Measurements from ENCODE around the gene PANK1. TPM values are rescaled to one million over a fixed set of nuclear protein-coding genes. Genes with fewer than 3 reads are reported as not detected.

The PANK1 gene
- total RNA-seq (1 to 10 TPM; 3.7 to 4.9 TPM), polyA plus RNA-seq (0.16 TPM)

GRCh38 chr10:89644967-89645741 lies at the start of gene PANK1:
PANK1 (minus strand) TSS chr10:89645242; CDS start chr10:89644891, 351 bp downstream.
- Mint-ChIP-seq H3K27ac (peak within 1 kb of the TSS in 7 of 8 donors; percentile 28 to 90 (median 62)), H3K4me1 (peaks cover 8 to 9% (median 8%) of the 10 kb centered on the region in 3 donors), H3K27me3 (peaks cover 25 to 36% of the 10 kb centered on the region in 2 donors), H3K9me3 (no peaks in the 10 kb centered on the region), H3K36me3 (peaks cover 0 to 2% (median 0%) of the 10 kb centered on the region in 3 donors), H3K4me3 (peak within 1 kb of the TSS in 4 of 7 donors; percentile 80 to 96 (median 87))
- CTCF ChIA-PET = interaction anchor here (0.5 kb wide), 1 partner anchor 116 kb away, joined by 4 read pairs; no protein-coding TSS in a partner anchor
- Histone ChIP-seq H3K36me3 (ENCODE audit: insufficient read depth, low read length) (no peaks in the 10 kb centered on the region), H3K27ac (ENCODE audit: low read depth, low read length) (peak within 1 kb of the TSS; percentile 39), H3K9me3 (ENCODE audit: low read length) (no peaks in the 10 kb centered on the region), H3K4me3 (ENCODE audit: low read length) (peak within 1 kb of the TSS; percentile 64), H3K27me3 (ENCODE audit: insufficient read depth, low read length, poor library complexity, severe bottlenecking) (no peaks in the 10 kb centered on the region), H3K4me1 (ENCODE audit: insufficient read depth, low read length) (peaks cover 6% of the 10 kb centered on the region)
- DNase-seq = peak; percentile 53 to 75 (median 61)
- POLR2A ChIA-PET = interaction anchor here (0.7 kb wide), 1 partner anchor 344 kb away, joined by 3 read pairs; no protein-coding TSS in a partner anchor

- H3K4me3 ChIP-seq (ENCODE audit: low read length) = no peak overlapping the region
- no peak overlapping the region for H3K4me3 Mint-ChIP-seq
- POLR2A ChIA-PET = no interaction called here
- H3K36me3 ChIP-seq (ENCODE audit: insufficient read depth, low read length) = no peaks in the 10 kb centered on the region
- no peak overlapping the region for H3K27ac ChIP-seq (ENCODE audit: low read depth, low read length)
- H3K27ac Mint-ChIP-seq = no peak overlapping the region
- CTCF ChIA-PET = no interaction called here
- H3K4me1 ChIP-seq (ENCODE audit: insufficient read depth, low read length) = no peaks in the 10 kb centered on the region
- H3K9me3 Mint-ChIP-seq = no peaks in the 10 kb centered on the region
- no peaks in the 10 kb centered on the region for H3K27me3 ChIP-seq (ENCODE audit: insufficient read depth, low read length, poor library complexity, severe bottlenecking)
- H3K27me3 Mint-ChIP-seq = peaks cover 0 to 1% of the 10 kb centered on the region in 2 donors
- no peaks in the 10 kb centered on the region for H3K9me3 ChIP-seq (ENCODE audit: low read length)
- DNase-seq = no peak
- H3K4me1 Mint-ChIP-seq = no peaks in the 10 kb centered on the region
- no peaks in the 10 kb centered on the region for H3K36me3 Mint-ChIP-seq
These were observed 48.1 kb upstream of the PANK1 start for GRCh38 chr10:89693176-89693575.

- Histone ChIP-seq H3K27ac (ENCODE audit: low read depth, low read length) (no peak overlapping the region), H3K36me3 (ENCODE audit: insufficient read depth, low read length) (no peaks in the 10 kb centered on the region), H3K4me1 (ENCODE audit: insufficient read depth, low read length) (no peaks in the 10 kb centered on the region), H3K4me3 (ENCODE audit: low read length) (no peak overlapping the region), H3K9me3 (ENCODE audit: low read length) (no peaks in the 10 kb centered on the region), H3K27me3 (ENCODE audit: insufficient read depth, low read length, poor library complexity, severe bottlenecking) (no peaks in the 10 kb centered on the region)
- no peak for DNase-seq
- Mint-ChIP-seq H3K9me3 (no peaks in the 10 kb centered on the region), H3K4me3 (no peak overlapping the region), H3K4me1 (no peaks in the 10 kb centered on the region), H3K27ac (no peak overlapping the region), H3K27me3 (peaks cover 0 to 1% of the 10 kb centered on the region in 2 donors), H3K36me3 (no peaks in the 10 kb centered on the region)
- ChIA-PET CTCF (no interaction called here), POLR2A (no interaction called here)
These were observed 47.4 kb upstream of the PANK1 start for GRCh38 chr10:89692416-89692815.

- POLR2A ChIA-PET = no interaction called here
- no peak for DNase-seq
- CTCF ChIA-PET = no interaction called here
These were observed 45.0 kb upstream of the PANK1 start for GRCh38 chr10:89690027-89690426.

GRCh38 chr10:89685936-89686335 lies 40.9 kb upstream of the PANK1 start:
- Mint-ChIP-seq H3K27ac (peak overlapping the region in 1 of 8 donors; percentile 16), H3K4me1 (peaks cover 0 to 4% (median 2%) of the 10 kb centered on the region in 3 donors)
- DNase-seq = no peak

More at GRCh38 chr10:89690027-89690426, 45.0 kb upstream of the PANK1 start:
- peaks cover 0 to 3% (median 0%) of the 10 kb centered on the region in 3 donors for H3K36me3 Mint-ChIP-seq
- no peaks in the 10 kb centered on the region for H3K36me3 ChIP-seq (ENCODE audit: insufficient read depth, low read length)
- no peaks in the 10 kb centered on the region for H3K9me3 Mint-ChIP-seq
- H3K27ac ChIP-seq (ENCODE audit: low read depth, low read length) = no peak overlapping the region
- no peaks in the 10 kb centered on the region for H3K4me1 ChIP-seq (ENCODE audit: insufficient read depth, low read length)
- peaks cover 1 to 6% of the 10 kb centered on the region in 2 donors for H3K27me3 Mint-ChIP-seq
- H3K4me3 Mint-ChIP-seq = no peak overlapping the region
- no peaks in the 10 kb centered on the region for H3K9me3 ChIP-seq (ENCODE audit: low read length)
- no peak overlapping the region for H3K4me3 ChIP-seq (ENCODE audit: low read length)
- peaks cover 0 to 4% (median 2%) of the 10 kb centered on the region in 3 donors for H3K4me1 Mint-ChIP-seq
- H3K27me3 ChIP-seq (ENCODE audit: insufficient read depth, low read length, poor library complexity, severe bottlenecking) = no peaks in the 10 kb centered on the region
- H3K27ac Mint-ChIP-seq = no peak overlapping the region

GRCh38 chr10:89684604-89685003 lies 39.6 kb upstream of the PANK1 start:
- Mint-ChIP-seq H3K9me3 (peaks cover 0 to 2% (median 0%) of the 10 kb centered on the region in 5 donors), H3K27ac (no peak overlapping the region), H3K4me3 (no peak overlapping the region), H3K4me1 (peaks cover 0 to 4% (median 2%) of the 10 kb centered on the region in 3 donors), H3K27me3 (peaks cover 10 to 39% of the 10 kb centered on the region in 2 donors), H3K36me3 (peaks cover 0 to 3% (median 0%) of the 10 kb centered on the region in 3 donors)
- CTCF ChIA-PET = no interaction called here
- DNase-seq = no peak
- no peaks in the 10 kb centered on the region for H3K4me1 ChIP-seq (ENCODE audit: insufficient read depth, low read length)
- POLR2A ChIA-PET = no interaction called here
- H3K27ac ChIP-seq (ENCODE audit: low read depth, low read length) = no peak overlapping the region
- H3K4me3 ChIP-seq (ENCODE audit: low read length) = no peak overlapping the region
- H3K36me3 ChIP-seq (ENCODE audit: insufficient read depth, low read length) = no peaks in the 10 kb centered on the region
- H3K9me3 ChIP-seq (ENCODE audit: low read length) = no peaks in the 10 kb centered on the region
- no peaks in the 10 kb centered on the region for H3K27me3 ChIP-seq (ENCODE audit: insufficient read depth, low read length, poor library complexity, severe bottlenecking)

More at GRCh38 chr10:89685936-89686335, 40.9 kb upstream of the PANK1 start:
- H3K27me3 ChIP-seq (ENCODE audit: insufficient read depth, low read length, poor library complexity, severe bottlenecking) = no peaks in the 10 kb centered on the region
- no peaks in the 10 kb centered on the region for H3K36me3 ChIP-seq (ENCODE audit: insufficient read depth, low read length)
- Mint-ChIP-seq H3K4me3 (no peak overlapping the region), H3K27me3 (peaks cover 10 to 30% of the 10 kb centered on the region in 2 donors), H3K36me3 (peaks cover 0 to 3% (median 0%) of the 10 kb centered on the region in 3 donors), H3K9me3 (no peaks in the 10 kb centered on the region)
- no peaks in the 10 kb centered on the region for H3K4me1 ChIP-seq (ENCODE audit: insufficient read depth, low read length)
- POLR2A ChIA-PET = no interaction called here
- no peak overlapping the region for H3K27ac ChIP-seq (ENCODE audit: low read depth, low read length)
- H3K9me3 ChIP-seq (ENCODE audit: low read length) = no peaks in the 10 kb centered on the region
- CTCF ChIA-PET = no interaction called here
- no peak overlapping the region for H3K4me3 ChIP-seq (ENCODE audit: low read length)

GRCh38 chr10:89683883-89684282 lies 38.8 kb upstream of the PANK1 start:
- ChIA-PET CTCF (no interaction called here), POLR2A (no interaction called here)
- Histone ChIP-seq H3K4me1 (ENCODE audit: insufficient read depth, low read length) (no peaks in the 10 kb centered on the region), H3K27me3 (ENCODE audit: insufficient read depth, low read length, poor library complexity, severe bottlenecking) (no peaks in the 10 kb centered on the region), H3K27ac (ENCODE audit: low read depth, low read length) (no peak overlapping the region), H3K4me3 (ENCODE audit: low read length) (no peak overlapping the region), H3K9me3 (ENCODE audit: low read length) (no peaks in the 10 kb centered on the region), H3K36me3 (ENCODE audit: insufficient read depth, low read length) (no peaks in the 10 kb centered on the region)
- H3K9me3 Mint-ChIP-seq = peaks cover 0 to 2% (median 0%) of the 10 kb centered on the region in 5 donors
- no peak overlapping the region for H3K4me3 Mint-ChIP-seq
- H3K27ac Mint-ChIP-seq = no peak overlapping the region
- peaks cover 10 to 39% of the 10 kb centered on the region in 2 donors for H3K27me3 Mint-ChIP-seq
- no peak for DNase-seq
- H3K36me3 Mint-ChIP-seq = peaks cover 0 to 3% (median 0%) of the 10 kb centered on the region in 3 donors
- peaks cover 0 to 4% (median 2%) of the 10 kb centered on the region in 3 donors for H3K4me1 Mint-ChIP-seq

GRCh38 chr10:89679986-89680385 lies 34.9 kb upstream of the PANK1 start:
- H3K27me3 ChIP-seq (ENCODE audit: insufficient read depth, low read length, poor library complexity, severe bottlenecking) = no peaks in the 10 kb centered on the region
- Mint-ChIP-seq H3K27ac (no peak overlapping the region), H3K4me1 (no peaks in the 10 kb centered on the region), H3K36me3 (no peaks in the 10 kb centered on the region), H3K9me3 (peaks cover 0 to 2% (median 0%) of the 10 kb centered on the region in 5 donors), H3K27me3 (peaks cover 8 to 50% of the 10 kb centered on the region in 2 donors), H3K4me3 (no peak overlapping the region)
- H3K9me3 ChIP-seq (ENCODE audit: low read length) = no peaks in the 10 kb centered on the region
- H3K4me3 ChIP-seq (ENCODE audit: low read length) = no peak overlapping the region
- ChIA-PET CTCF (no interaction called here), POLR2A (no interaction called here)
- H3K4me1 ChIP-seq (ENCODE audit: insufficient read depth, low read length) = no peaks in the 10 kb centered on the region
- no peak for DNase-seq
- no peak overlapping the region for H3K27ac ChIP-seq (ENCODE audit: low read depth, low read length)
- H3K36me3 ChIP-seq (ENCODE audit: insufficient read depth, low read length) = no peaks in the 10 kb centered on the region

All from CD8-positive, alpha-beta memory T cell (primary cell).